HG03460 (cell line): ENCODE data around the gene DNAJC6.

ENCODE experiments used
- ATAC-seq: cut with Tn5 transposase; IDR thresholded peaks from one replicate; pipeline ENCODE4 v1.9.1; 2021; ENCODE audit not compliant: unreplicated experiment

The DNAJC6 gene

DNA sequence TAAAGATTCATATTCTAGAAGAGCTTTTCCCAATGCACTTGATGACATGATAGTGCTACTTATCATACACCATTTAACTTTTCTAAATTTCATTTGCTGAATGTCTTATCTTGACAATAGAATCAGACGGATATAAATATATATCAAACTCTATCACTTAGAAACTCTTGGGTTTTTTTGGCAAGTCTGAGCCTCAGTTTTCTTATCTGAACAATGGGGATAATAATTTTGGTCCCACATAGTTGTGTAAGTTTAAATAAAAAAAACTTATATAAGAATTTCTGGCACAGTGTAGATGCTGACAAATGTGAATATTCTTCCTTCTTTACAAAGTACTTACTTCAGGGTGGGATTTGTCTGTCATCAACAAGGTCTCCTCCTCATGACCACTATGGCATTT is 89.7 kb downstream of the DNAJC6 start:
- ATAC-seq: no peak

DNA sequence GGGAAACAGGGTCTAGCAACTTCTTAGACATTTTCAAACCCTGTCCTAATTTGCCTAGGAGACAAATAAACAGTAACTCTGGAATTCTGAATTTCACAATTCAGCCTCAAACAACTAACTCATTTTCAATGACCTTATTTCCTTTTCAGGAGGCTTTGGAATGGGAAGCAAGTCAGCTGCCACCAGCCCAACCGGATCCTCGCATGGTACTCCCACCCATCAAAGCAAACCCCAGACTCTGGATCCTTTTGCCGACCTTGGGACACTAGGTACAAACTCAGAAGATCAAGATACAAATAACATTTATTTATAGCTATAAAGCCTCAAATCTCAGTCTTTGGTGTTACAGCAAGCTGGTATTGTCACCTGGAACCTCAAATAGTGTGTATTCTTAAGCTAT is 92.3 kb downstream of the DNAJC6 start:
- ATAC-seq: no peak

DNA sequence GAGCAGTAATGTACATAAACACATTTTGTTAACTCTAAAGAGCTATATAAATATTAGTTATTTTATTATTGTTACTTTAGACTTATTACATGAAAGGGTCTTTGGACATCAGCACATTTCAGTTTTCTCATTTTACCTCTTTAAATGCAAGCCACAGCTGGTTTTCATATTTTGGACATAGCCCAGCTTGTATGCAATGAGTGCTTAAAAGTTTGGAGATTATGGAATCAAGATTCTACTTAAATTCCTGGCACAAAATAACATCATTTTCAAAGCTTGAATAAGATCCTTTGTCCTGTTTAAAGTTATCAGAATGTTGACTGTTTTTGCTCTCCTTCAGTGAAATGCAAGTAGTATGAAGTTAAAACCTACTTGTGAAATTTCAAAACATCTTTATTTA is 95.6 kb downstream of the DNAJC6 start:
- no peak for ATAC-seq

DNA sequence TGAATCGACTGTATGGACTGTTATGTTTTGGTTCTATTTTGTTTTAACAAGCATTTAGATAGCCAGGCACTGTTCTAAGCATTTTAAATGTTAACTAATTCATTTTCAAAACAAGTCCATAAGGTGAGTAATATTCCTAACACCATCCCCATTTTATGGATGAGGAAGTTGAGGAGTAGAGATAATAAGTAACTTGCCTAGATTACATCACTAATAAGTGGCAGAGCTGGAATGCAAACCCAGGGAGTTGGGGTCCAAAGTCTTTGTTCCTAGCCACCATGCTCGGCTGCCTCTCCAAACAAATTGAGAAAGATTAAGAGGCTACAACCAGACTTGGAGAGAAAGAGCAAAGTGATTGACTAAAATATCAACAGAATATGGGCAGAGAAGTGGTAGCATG is 98.5 kb downstream of the DNAJC6 start:
- ATAC-seq: no peak

DNA sequence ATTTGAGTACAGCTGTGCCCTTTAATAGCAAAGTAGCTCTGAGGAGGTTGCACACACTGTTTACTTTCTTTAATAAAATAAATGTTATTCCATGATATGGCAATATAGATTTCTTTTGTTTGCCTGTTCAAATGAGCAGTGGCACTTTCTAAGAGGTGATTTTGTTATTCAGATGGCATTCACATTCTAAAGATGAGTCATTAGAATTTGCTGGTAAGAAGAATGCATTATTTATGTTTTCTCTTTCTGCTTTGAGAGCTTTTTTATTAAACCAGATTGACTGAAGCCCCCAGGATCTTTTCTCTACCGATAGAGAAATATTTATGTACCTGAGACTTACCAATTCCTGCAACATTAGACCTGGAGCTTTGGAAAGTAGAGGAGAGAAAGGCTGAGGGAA is 100.0 kb downstream of the DNAJC6 start:
- ATAC-seq: no peak

DNA sequence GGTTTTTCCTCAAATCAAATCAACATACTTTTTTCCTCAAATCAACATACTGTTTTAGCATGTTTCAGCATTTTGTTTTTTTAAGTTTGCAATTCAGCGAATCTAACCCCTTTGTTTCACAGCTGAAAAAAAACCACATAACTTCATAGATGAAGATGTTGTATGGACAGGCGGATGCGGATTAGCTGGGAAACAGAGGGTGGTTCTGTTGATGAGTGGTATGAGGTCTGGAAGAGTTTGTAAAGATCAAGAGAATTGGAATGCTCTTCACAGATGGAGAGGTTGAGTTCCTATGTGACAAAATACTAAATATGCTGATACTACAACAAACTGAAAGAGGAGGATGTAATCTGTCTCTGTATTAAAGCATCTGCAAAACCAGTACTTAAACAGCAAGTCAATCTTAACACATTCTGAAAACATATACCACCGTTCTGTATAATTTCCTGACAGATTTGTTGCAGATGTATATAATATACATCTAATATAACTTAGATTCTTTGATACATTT is 100.5 kb downstream of the DNAJC6 start:
- ATAC-seq: no peak

DNA sequence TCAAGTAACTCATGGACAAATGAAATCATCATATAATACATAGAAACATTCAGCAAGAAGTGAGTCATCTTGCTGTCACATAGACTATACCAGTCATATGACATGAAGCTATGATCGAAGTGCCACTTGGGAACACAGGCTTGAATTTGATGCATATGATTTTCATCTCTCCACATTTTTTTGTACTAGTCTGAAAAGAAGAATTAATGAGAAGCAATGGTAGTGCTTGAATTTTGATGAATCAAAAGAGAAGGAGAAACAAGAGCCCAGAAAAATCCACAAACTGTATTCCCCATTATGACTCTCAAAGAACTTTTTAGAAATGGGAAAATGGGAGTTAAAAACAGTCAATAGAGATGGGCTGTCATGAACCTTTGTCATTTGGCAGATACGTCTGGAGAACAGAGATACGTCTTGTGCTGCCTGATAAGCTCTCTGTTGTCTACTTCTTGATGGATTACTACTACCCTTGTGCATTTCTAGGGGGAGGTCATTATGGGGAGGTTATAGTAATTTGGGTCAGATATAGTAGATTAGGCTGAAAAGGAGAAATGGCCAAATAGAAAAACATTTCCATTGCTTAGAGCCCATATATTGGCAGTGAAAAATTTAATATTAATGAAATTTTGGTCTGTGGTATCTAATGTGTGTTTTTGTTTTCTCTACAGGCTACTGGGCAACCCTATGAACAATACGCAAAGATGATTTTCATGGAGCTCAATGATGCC is 103.1 kb downstream of the DNAJC6 start:
- no peak for ATAC-seq

DNA sequence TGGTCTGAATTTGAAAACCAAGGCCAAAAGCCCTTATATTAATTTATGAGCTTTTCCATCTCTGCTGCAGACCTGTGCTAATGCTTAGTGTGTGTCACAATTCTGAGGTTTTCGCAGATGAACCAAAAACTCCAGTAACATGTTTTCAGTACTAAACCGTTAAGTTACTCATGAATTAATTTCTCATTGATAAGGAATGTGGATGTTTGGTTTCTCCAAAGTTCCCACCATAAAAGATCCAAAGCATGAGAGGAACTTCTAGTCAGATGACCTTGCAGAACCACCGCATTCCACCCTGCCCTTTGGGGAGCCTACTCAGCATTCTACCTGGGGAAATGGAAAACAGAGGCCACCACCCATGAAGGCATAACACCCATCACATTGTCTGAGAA is 103.6 kb downstream of the DNAJC6 start:
- ATAC-seq: no peak

DNA sequence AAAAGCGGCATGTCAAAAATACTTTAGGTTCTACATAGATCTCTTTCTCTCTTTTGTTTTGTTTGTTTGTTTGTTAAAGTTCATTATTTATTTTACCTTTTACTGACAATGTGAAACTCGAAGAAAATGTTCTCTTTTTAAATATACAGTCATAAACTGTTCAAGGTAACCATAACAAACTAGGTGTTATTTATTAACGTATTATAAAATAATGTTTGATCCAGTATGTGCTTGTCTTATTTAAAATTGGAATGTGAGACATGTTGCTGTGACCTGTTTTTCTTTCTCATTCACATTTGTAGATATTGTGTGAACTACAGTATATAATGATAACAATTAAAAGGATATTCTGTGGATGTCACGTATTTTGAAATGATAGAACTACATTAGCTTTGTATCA is 105.2 kb downstream of the DNAJC6 start:
- no peak for ATAC-seq

DNA sequence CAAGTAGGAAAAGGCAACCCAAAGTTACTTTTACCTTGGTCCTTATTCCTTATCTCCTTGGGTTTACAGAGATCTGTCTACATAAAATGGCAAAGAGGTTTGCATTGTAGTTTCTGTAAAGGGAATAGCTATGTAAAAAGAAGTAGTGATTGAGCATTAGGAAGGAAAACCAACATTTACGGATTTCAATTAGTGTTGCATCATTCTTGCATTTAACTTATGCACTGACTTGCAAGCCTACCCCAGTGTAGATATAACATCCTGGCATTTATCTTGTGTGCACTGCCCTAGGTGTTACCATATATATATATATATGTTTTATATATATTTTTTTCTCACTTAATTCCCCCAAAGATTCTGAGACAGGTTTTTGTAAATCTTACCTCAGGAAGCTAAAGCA is 107.4 kb downstream of the DNAJC6 start:
- ATAC-seq: no peak

DNA sequence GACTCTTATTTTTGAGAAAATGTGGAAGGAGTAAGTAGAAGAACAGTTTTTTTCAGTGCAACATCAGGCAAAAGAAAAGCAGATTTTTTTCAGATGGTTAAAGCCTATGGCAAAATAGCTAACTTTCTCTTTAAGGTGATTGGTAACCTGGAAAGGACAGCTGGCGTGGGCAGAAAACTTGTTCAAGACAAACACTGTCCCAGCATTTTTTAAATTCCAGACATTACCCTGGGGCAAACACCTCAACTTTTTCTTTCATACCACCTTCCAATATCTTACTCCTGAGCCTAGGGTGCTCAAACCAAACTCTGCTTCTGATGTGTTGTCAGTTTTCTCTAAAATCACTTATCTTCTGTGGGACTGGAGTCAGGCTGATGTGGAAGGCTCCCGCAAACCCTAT is 108.4 kb downstream of the DNAJC6 start:
- ATAC-seq: no peak

DNA sequence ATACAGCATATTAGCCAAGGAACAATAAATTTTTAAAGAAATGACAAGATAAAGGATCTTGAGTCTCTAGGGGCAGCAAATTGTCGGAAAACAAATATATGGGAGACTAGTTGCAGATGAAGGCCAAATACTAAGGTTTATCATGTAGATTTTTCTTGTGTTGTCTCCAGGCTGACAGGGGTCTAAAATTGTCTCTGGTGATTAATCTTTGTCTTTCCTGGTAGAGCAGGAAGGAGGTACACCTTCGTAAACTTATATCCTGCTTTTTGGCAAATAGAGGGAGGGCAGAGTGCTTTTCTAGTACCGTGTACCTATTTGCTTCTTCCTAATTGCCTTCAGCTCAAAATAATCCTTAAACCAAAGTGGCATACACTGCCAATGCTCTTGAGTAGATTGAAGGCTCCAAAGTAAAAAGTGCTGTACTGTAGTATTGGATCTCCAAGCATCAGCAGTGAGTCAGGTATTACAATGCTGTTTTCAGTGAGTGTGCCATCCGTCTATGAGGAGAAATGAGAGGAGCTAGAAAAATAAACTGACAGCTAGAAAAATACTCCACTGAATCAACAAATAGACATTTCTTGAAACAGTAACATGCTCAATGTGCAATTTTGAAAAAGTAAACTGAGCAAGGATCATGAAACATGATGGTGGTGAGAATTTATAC is 109.3 kb downstream of the DNAJC6 start:
- no peak for ATAC-seq

DNA sequence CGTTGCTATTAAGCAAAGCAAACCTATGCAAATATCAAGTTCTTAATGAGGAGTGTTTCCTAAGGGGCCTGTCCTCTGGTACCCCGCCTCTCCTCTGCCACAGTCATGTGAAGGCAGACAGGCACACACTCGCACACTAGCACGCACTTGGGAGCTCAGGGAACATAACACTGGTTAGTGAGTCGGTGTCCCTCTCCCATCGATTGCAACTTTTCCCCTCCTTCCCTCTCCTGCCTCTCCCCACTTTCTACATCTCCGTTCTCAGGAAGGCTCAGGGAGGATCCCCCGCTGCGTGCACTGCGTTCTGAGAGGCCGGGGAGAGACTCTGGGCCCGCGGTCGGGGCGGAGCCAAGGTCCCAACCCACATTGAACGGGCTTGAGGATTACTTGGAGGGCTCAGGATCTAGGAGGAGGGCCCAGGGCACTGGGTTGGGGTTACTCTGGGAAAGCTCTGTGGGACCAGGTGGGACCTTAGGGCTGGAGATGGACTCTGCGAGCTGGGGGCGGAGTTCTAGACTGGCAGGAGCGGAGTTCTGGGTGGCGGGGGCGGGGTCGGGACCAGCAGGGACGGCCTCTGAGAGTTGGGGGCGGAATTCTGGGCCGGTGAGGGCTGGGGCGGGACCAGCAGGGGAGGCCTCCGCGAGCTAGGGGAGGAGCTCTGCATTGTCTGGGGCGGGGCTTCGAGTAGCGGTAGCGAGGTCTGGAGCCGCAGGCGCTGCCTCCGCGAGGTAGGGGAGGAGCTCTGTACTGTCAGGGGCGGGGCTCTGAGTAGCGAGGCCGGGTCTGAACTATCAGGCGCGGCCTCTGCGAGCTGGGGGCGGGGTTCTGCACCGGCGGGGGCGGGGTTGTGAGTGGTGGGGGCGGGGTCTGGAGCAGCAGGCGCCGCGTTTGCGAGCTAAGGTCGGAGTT is 110.6 kb downstream of the DNAJC6 start:
- ATAC-seq: peak; percentile 92

DNA sequence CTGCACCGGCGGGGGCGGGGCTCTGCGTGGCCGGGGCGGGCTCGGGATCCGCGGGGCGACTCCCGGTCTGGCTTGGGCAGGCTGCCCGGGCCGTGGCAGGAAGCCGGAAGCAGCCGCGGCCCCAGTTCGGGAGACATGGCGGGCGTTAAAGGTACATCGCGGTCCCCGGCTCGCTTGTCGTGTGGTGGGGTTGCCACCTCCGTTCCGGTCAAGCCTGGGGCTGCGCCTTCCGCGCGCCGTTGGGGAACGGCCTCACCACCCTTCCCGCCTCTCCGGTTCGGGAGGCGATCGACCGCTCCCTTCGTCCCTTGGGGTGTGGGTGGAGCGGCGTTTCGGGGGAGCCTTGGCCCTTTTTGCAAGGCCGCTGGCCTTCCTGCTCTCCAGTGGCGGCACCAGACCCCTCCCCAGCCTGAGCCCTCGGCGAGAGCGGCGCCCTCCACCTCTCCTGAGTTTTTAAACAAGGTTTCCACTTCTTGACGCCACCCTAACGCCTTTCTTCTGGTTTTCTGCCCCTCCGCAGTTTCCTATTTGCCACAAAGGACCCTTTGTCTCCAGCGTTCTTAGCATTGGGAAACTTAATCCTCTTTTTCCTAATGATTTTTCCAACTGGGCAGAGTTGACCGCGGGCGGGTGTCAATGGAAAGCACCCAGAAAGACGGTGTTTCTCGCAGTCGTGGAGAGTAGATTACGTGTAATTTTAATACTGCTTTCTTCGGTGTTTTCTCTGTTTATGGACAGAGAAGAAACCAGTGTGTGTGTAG is 111.4 kb downstream of the DNAJC6 start, which contains the start of the genes LEPR and LEPROT:
Gene LEPR, plus strand, starts transcription at position 79 of the 761 bp plus-strand sequence. CDS start 144,898 bp downstream, outside the sequence.
Gene LEPROT, plus strand, starts transcription at position 79 of the 761 bp plus-strand sequence. Its CDS starts 57 bp downstream, at position 136.
- ATAC-seq: peak; percentile 49

DNA sequence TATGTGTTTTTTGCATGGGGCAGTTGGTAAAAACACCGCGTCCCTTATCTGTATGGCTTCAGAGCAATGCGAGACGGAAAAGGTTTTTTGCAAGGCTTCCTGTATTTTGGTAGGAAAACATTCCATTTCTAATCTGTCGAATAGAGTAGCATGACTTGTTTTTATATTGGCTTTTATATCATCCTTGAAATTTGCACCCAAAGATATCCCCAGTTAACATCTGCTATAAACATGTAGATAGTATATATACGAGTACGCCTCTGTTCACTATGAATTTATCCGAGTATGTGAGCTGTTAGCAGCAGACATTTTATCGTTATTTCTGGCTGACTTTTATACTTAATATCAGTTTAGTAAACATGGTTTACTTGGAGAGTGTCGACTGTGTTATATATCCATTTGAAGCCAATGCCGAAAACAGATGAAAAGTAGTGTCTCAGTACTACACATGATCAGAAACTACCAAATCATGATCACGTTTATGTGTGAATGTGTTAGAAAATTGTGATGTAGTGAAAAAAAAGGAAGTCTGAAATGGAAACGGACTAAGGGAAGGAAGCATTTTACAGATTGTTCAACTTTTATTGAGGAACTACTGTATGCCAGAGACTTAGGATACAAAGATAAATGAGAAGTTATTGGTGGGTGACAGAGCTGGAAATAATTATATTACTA is 112.1 kb downstream of the DNAJC6 start:
- no peak for ATAC-seq

DNA sequence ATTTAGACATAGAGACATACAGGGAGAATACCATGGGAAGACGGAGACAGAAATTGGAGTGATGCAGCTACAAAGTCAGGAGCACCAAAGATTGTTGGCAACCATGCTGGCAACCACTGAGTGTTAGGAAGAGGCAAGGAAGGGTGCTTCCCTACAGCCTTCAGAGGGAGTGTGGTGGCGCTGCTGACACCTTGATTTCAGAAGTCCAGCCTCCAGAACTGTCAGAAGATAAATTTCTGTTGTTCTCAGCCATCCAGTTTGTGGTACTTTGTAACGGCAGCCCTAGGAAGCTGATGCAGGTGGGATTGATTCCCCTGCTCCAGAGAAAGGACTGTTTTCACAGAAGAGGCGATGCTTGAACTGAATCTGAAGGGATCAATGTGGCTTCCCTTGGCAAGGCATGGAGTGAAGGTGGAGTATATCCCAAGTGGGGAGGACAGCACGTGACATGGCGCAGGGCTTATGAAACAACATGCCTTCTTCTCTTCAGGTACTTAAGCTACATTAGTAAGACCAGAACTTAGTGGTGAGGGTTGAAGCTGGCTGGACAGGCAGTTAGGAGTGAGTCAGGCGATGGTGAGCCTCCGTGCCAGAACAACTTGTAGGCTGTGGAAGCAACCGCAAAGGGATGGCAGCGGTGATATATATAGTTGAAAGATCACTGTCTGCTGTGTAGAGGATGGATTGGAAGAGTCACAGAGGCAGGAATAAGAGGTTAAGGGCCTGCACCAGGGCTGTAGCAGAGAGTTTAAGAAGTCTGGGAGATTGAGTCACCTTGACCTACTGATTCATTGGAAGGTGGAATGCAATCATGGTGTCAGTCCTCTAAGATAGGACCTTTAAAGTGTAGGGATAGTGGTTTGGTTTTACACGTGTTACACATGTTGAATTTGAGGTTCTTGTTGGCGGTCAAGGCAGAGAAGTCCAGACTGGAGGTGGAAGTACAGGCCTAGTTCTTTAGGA is 113.2 kb downstream of the DNAJC6 start:
- ATAC-seq: no peak

DNA sequence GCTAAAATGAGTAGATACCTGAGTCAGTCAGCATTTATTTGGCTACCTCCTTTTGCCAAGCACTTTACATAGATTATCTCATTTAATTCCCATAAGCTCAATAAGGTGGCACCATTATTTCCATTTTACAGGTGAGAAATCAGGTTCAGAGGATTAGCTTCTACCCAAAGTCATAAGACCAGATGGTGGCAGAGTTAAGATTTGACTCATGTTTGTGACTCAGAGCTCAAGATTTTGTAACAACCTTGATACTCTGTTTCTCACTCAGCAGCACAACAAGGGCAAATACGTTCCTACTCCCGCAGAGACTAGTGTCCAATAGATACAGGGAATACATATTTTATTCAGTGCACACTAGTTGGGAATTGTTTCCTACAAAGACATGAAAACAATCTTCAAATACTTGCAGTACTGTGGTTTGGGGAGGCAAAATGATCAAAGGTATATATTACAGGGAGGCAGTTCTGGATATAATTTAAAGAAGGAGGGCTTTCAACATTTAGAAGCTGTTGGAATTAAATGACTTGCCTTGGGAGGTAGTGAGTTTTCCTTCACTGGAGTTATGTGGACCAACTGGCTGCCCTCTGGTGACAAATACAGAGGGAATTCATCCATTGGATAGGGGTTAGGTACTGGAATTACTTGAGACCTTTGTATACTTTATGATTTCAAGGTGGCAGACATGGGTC is 114.7 kb downstream of the DNAJC6 start:
- ATAC-seq: no peak

DNA sequence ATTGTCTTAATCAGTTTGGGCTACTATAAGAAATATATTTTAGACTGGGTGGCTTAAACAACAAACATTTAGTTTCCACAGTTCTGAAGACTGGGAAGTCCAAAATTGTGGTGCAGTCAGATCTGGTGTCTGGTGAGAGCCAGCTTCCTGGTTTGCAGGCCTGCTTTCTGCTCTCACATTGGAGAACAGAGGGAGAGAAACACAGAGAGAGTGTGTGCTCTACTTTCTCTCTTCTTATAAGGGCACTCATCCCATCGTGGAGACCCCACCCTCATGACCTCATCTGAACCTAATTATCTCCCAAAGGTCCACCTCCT is 115.2 kb downstream of the DNAJC6 start:
- no peak for ATAC-seq
